HFF-Myc (cell line): ENCODE measurements around the gene TLE3.

Source experiments
- DNase-seq: peaks from one replicate; pipeline ENCODE4 v3.0.0-alpha.2; 2011; ENCODE audit warnings: low read depth; ENCODE audit errors: extremely low read depth
- H3K4me3 ChIP-seq: replicated peaks from 2 replicates; pipeline ENCODE4 v1.5.1; 2011; ENCODE audit warnings: low read depth, mild to moderate bottlenecking, control low read depth, low read length
- TF ChIP-seq, protein P1 (sequence below): IDR thresholded peaks from 2 replicates; pipeline ENCODE4 v1.5.1; 2012; ENCODE audit warnings: mild to moderate bottlenecking, low read depth, low read length, control low read depth; ENCODE audit errors: missing control alignments

Gene TLE3

DNA sequence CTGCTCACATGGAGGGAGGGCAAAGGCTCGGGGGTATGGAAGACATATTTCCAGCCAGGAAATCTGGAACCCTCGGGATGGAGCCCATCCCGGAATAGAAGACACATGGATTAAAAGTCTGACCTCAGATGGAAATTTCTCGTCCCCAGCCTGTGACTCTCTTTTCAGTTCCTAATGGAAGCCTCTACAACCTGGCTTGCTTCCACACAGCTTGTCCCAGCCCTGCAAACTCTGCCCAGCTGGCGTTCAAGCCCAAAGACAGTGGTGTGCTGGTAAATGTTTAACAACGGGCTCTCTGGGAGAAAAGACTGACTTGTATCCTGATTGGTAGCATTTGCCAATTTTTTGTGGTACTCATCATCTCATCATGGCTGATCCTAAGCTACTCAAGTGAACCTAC is 35.6 kb upstream of the TLE3 start:
- no peak overlapping the region for H3K4me3 ChIP-seq
- DNase-seq: no peak

GRCh38 chr15:70132571-70132970 is 34.9 kb upstream of the TLE3 start:
- no peak for DNase-seq
- TF ChIP-seq, protein P1, sequence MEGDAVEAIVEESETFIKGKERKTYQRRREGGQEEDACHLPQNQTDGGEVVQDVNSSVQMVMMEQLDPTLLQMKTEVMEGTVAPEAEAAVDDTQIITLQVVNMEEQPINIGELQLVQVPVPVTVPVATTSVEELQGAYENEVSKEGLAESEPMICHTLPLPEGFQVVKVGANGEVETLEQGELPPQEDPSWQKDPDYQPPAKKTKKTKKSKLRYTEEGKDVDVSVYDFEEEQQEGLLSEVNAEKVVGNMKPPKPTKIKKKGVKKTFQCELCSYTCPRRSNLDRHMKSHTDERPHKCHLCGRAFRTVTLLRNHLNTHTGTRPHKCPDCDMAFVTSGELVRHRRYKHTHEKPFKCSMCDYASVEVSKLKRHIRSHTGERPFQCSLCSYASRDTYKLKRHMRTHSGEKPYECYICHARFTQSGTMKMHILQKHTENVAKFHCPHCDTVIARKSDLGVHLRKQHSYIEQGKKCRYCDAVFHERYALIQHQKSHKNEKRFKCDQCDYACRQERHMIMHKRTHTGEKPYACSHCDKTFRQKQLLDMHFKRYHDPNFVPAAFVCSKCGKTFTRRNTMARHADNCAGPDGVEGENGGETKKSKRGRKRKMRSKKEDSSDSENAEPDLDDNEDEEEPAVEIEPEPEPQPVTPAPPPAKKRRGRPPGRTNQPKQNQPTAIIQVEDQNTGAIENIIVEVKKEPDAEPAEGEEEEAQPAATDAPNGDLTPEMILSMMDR: no peak
- H3K4me3 ChIP-seq: no peak overlapping the region

More for the DNA sequence above, 35.6 kb upstream of the TLE3 start:
- TF ChIP-seq, protein P1: no peak

DNA sequence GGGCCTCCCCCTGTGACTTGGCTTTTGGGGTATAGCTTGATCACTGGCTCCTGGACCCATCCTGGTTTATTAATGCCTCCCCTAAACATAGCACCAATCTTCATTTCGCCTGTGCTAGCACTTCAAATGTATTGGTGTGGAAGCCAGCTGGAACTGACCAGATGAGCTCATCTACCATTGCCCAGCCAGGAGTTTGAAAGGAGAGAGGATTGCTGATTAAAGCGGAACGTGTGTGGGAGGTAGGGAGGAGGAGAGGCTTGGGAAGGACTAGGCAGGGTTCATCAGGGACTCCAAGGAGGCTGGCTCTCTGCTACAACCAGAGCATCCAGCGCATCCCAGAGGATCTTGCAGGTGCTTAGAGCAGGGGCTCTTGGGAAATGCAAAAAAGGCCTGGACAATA is 34.4 kb upstream of the TLE3 start:
- no peak overlapping the region for H3K4me3 ChIP-seq
- TF ChIP-seq, protein P1: no peak
- DNase-seq: no peak

- H3K4me3 ChIP-seq: no peak overlapping the region
- TF ChIP-seq, protein P1: no peak
- no peak for DNase-seq
Measured at GRCh38 chr15:70128414-70129140, 30.9 kb upstream of the TLE3 start.

GRCh38 chr15:70127770-70128413 is 30.2 kb upstream of the TLE3 start:
- TF ChIP-seq, protein P1: no peak
- DNase-seq: no peak

DNA sequence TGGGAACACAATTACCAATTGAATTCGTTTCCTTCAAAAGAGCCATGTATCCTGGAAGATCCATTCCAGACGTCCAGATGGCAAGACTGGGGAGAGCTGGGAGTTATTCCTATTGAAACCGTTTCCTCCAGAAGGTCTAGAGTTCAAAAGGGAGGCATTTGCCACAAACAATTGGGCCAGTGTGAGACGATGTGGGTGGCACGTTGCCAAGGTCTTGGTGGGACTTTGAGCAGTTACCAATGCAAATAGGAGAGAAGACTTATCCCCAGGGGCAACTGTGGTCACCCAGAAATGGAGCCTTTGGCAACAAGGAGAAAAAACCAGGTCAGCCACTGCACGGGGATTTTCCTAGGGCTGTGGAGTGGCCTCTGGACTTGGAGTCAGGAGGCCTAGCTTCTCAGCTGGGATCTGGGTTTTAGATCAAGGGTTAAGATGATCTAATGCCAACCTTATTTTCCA is 29.6 kb upstream of the TLE3 start:
- no peak overlapping the region for H3K4me3 ChIP-seq
- TF ChIP-seq, protein P1: no peak
- no peak for DNase-seq

More at GRCh38 chr15:70127770-70128413, 30.2 kb upstream of the TLE3 start:
- no peak overlapping the region for H3K4me3 ChIP-seq
